ENCODE results near the gene CACNA1A.

The CACNA1A gene

DNA sequence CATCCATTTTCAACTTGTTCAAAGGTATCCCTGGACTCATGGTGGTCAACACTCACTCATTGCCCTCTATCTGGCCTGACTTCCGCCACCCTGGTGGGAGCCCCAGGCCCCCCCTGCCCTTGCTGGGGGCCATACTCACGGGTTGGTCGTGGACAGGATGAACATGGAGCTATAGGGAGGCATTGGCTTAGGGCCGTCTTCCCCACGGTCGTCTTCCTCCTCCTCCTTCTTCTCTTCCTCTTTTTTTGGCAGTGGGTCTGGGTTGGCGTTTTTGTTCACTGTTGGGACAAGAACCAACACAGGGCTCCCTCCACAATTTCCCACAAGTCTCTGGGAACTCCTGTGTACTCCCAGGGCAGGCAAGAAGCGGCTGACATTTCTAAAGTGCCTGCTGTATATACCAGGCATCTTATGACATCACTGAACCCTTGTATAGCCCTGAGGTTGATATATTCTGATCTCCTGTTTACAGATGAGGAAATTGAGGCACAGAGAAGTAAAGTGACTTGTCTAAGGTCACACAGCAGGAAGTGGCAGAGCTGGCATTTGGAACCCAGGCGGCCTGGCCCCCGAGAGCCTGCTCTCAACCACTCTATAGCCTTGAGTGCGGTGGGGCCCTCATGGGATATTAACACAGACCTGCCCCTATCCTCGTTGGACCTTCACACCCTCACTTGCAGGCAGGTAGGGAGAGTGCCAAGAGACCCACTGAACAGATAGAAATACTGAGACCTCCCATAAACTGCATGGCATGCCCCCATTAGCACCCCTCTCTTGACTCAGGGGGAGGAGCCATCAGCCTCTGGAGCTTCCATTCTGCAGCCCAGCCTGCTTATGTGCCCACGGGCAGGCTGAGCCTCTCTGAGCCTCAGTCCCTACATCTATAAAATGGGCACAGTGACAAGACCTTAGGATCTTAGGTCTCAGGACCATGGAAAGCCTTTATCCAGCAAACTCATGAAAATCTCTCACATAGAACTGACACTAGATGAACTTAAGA, 221.1 kb downstream of the CACNA1A start:
- no peak for TF ChIP-seq ZNF274 (IDR thresholded peaks at IDR 0.05; ENCODE audit: low read depth, low read length)

DNA sequence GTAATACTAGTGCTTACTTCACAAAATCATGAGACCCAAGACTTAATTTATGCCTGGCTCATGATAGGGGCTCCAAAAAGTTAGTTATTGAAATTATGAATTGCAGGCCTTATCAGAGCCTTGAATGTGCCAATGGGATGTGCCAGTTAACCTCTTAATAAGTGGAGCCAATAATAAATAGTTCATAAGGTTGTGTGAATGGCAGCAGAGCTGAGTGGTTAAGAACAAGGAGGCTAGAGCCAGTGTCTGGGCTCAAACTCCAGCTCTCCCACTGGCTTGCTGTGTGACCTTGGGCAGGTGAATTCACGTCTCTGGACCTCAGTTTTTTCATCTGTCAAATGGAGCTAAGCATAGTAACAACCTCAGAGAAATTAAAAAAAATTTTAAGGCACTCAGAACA, 222.4 kb downstream of the CACNA1A start:
- TF ChIP-seq ZNF274 (IDR thresholded peaks at IDR 0.05; ENCODE audit: low read depth, low read length), result no peak
- no peak overlapping the region for H3K4me3 ChIP-seq (ENCODE audit: low read length)

More for the DNA sequence above, 221.1 kb downstream of the CACNA1A start:
- H3K4me3 ChIP-seq (ENCODE audit: low read length), result no peak overlapping the region

DNA sequence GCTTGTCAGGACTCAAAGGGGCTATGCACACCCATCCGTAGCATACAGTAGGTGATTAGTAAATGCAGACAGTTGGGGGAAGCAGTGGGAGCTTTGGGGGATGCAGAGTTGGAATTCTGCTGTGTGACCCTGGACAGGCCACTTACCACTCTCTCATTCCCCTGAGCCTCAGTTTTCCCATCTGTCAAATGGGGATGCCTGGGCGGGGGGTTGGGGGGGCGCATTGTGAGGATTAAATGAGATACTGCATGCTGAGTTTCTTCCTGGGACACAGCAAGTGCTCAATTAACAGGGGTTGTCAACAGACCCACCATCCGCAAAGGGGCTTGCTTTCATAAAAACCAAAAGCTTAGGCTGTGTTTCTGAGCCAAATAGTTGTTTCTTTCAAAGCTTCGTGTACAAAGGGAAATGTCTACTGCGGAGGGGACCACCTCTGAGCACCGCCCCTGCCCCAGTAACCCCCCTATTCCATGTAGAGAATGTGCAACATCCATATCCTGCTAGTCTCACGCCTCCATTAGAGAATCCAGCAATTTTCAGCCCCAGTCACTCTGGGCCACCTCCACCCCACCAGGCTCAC, 223.7 kb downstream of the CACNA1A start:
- TF ChIP-seq ZNF274 (IDR thresholded peaks at IDR 0.05; ENCODE audit: low read depth, low read length), result no peak
- no peak overlapping the region for H3K4me3 ChIP-seq (ENCODE audit: low read length)

DNA sequence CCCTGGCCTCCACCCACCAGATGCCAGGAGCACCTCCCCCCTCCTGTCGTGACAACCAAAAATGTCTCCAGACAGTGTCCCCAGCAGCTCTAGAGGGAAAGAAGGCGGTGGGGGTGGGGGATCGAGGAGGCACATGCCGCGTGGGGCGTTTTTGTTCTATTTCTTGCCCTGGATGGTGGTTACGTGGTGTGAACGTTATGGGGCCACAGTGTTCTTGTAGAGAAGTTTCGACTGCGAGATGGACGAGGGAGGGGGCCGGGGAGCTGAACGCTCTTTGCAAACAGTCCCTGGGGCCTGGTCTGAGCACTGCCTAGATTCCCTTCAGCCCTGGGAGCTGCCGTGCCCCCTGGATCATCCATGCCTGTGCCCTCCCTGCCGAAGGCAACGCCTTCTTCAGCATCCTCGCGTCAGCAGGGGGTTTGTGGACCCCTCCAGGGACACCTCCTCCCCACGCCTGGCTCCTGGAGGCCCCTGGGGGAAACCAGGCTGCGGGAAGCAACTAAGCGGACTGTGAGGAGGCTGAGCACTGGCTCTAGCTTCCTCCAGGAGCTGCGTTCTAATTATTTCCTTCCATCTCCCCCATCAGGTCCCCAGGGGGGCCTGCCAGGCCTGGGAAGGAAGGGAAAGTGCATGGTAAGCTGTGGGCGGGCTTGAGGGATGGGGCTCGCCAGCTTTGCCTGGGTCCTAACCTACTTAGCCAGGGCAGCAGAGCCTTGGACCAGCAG, 224.6 kb downstream of the CACNA1A start:
- no peak for TF ChIP-seq ZNF274 (IDR thresholded peaks at IDR 0.05; ENCODE audit: low read depth, low read length)
- H3K4me3 ChIP-seq (ENCODE audit: low read length), result no peak overlapping the region

DNA sequence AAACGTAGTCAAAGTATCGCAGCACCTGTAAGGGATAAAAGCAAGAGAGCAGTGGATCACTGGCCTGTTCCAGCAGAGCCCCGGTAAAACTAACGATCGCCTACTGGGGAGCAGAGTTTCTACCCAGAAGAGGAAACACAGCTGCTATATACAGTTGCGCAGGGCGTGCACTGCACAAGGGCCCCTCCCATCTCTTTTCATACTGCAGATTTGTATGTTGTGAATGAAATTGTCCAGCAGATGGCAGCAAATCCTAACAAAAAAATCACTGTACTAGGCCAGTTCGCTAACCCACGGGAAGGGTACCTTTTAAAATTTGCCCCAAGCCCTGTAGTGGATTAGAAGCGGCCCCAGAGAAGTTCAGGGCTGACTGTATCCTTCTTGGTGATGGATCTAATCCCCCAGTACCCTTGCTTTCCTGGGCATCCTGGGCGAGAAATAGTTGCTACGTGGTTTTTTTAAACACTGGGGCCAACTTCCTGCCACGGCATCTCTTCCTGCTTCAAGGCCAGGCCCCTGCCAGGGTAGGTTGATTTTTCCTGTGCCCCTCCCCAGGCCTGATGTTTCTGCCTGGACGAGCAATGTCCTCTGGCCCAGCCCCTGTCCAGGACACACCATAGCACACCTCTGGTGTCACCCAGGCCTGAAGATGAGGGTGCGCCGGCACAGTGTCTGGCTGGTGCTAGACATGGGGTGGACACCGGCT, 229.0 kb downstream of the CACNA1A start:
- H3K4me3 ChIP-seq (ENCODE audit: low read length), result no peak overlapping the region

DNA sequence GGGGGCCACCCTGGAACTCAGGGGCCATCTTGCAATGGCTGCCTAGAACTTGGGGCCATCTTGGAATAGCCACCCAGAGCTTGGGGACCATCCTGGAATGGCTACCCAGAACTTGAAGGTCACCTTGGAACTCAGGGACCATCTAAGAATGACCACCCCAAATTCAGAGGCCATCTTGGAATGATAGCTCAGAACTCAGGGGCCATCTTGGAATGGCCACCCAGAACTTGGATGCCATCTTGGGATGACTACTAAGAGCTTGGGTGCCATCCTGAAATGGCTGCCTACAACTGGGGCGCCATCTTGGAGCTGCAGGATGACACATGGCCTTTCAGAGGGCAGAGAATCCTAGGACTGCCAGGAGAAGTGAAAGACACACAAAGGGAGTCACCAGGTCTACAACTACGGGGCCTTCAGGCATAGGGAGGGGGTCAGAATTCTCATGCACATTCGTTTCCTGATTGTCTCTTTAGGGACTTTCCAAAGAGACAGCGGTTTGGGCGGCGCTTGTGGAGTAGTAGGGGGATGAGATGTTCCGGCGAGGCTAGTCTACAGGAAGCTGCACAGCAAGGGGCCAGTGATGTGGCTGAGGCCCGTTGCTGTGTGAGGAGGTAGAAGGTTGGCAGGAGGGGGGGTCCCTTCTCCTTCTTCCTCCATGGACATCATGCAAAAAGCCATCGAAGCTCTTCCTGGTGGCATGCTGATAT, 231.1 kb downstream of the CACNA1A start:
- no peak for TF ChIP-seq ZNF274 (IDR thresholded peaks at IDR 0.05; ENCODE audit: low read depth, low read length)

More for the DNA sequence above, 229.0 kb downstream of the CACNA1A start:
- no peak for TF ChIP-seq ZNF274 (IDR thresholded peaks at IDR 0.05; ENCODE audit: low read depth, low read length)

DNA sequence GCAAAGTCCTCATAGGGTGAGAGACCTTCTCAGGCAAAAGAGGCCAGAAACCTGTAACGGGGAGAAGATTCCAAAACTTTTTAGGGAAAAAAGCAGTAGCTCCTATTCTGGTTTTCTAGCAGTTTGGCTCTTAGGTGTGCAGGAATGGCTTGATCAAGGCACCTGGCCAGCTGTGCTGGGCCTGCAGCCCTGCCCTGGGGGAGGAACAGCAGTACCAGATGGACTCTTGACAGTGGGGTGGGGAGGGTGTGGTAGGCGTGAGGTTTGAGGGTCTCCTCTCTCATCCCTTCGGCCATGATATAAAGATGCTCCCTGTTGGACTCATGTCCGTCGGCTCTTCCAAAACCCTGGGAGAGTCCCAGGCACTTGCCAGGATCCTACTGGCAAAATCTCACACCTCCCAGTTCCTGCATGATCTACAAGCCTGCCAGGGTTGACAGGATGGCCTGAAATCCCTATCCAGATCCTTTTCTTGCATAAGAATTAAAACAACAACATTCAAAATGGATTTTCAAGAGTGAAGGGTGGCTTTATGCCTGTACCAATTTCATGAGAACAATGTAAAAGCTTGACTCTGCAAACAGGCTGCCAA, 235.7 kb downstream of the CACNA1A start:
- no peak for TF ChIP-seq ZNF274 (IDR thresholded peaks at IDR 0.05; ENCODE audit: low read depth, low read length)
- H3K4me3 ChIP-seq (ENCODE audit: low read length), result no peak overlapping the region

More for the DNA sequence above, 231.1 kb downstream of the CACNA1A start:
- no peak overlapping the region for H3K4me3 ChIP-seq (ENCODE audit: low read length)

DNA sequence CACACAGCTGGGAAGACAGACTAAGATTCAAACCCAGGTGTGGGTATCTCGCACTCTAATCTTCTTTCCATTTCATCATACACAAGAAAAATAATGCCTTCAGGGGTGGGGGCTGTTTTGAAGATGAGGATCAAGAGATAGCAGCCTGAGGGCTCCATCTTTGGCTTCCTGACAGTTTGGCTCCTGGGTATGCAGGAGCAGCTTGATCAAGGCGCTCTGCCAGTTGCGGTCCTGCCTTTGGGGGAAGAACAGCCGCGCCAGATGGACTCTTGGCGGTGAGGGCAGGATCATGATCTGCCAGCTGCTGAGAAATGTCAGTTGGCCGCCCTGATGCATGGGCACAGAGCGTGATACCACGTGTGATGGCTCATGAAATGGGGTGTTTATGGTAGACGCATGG, 236.9 kb downstream of the CACNA1A start:
- no peak for TF ChIP-seq ZNF274 (IDR thresholded peaks at IDR 0.05; ENCODE audit: low read depth, low read length)

DNA sequence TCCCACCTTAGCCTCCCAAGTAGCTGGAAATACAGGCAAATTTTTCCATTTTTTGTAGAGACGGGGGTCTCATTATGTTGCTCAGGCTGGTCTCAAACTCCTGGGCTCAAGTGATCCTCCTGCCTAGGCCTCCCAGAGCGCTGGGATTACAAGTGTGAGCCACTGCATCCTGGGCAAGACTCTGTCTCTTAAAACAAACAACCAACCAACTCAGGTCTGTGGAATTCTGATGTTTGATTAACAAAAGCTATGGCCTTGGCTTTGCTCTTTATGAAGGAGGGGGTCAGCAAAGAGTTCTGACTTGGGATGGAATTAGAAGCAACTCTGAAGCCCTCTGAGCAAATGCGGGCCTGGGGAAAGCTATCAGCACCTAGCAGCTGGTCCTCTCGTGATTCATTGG, 238.4 kb downstream of the CACNA1A start:
- H3K4me3 ChIP-seq (ENCODE audit: low read length), result no peak overlapping the region
- TF ChIP-seq ZNF274 (IDR thresholded peaks at IDR 0.05; ENCODE audit: low read depth, low read length), result no peak

More for the DNA sequence above, 236.9 kb downstream of the CACNA1A start:
- H3K4me3 ChIP-seq (ENCODE audit: low read length), result no peak overlapping the region

DNA sequence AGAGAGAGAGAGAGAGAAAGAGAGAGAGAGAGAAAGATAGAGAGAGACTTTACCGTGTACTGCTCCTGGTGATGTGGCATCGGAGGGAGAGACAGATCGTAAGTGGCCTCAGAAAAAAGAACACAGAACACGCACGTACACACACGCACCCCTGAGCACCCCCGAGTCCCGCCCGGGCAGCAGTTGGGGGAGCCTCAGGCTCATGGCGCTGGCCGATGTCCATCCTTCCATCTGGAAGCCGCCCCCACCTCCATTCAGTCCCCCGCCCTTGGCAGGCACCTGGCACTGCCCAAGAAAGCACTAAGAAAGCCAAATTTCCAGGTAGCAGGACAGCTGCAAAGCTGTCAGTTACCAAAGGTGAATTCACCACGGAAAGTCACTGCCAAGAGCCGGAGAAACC, 239.1 kb downstream of the CACNA1A start:
- no peak overlapping the region for H3K4me3 ChIP-seq (ENCODE audit: low read length)
- no peak for TF ChIP-seq ZNF274 (IDR thresholded peaks at IDR 0.05; ENCODE audit: low read depth, low read length)

DNA sequence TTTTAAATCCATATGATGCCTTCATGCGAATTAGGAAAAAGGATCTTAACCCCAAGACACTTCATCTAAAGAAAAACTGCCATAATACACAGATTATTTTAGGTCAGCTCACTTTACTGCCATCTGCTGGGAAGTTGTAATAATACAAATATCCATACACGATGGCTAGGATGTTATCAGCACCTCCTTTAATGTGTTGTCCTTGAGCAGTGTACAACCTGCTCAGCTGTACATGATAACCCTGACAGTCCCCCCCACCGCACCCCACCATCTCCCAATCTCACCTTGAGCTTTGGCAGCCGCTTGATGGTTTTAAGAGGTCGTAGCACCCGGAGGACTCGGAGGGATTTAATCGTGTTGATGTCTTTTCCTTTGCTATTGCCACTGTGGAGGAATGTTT, 243.8 kb downstream of the CACNA1A start:
- TF ChIP-seq ZNF274 (IDR thresholded peaks at IDR 0.05; ENCODE audit: low read depth, low read length), result no peak
- H3K4me3 ChIP-seq (ENCODE audit: low read length), result no peak overlapping the region

DNA sequence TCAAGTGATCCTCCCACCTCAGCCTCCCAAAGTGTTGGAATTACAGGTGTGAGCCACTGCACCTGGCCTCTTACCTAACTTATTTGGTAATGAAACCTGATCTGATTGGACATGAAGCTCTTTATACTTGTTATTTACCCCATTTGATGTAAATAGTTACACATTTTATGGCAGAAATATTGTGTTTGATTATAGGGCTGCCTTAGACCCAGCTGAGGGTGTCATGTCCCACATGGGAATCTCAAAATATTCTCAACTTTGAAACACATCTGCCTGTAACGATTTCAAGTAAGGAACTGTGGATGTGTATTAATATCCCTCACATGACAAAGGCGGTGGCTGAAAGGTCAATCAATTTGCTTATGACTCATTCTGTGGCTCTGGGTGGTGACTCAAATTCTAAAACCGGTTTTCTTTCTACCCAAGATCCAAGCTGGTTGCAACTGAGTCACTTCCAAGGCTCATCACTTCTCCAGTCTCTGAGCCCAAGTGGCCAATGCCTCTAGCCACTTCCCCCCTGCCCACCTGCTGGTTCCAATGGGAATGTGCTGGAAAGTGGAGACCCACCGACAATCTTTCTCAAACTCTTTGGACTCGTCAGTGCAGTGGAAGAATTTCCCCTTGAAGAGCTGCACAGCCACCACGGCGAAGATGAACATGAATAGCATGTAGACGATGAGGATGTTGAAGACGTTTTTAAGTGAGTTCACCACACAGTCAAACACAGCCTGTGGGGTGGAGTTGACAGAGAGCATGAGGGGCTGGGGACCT, 245.2 kb downstream of the CACNA1A start:
- TF ChIP-seq ZNF274 (IDR thresholded peaks at IDR 0.05; ENCODE audit: low read depth, low read length), result no peak

More for the DNA sequence above, 245.2 kb downstream of the CACNA1A start:
- H3K4me3 ChIP-seq (ENCODE audit: low read length), result no peak overlapping the region; the same call in 1 of the 2 replicates

Data from GM08714 (cell line).